Naive thymus-derived CD4-positive, alpha-beta T cell (primary cell): ENCODE data around the gene SNX3. TPM values are rescaled to one million over a fixed set of nuclear protein-coding genes. Genes with fewer than 3 reads are reported as not detected.
A peak's percentile ranks its signal among the peaks of the same experiment; 100 is the strongest.
"Not testable (repeated sequence)": the region's sequence is repeated elsewhere in the genome, so short reads cannot be mapped to it uniquely, and the experiment has no call there.

Experiments used
- ATAC-seq: fragments of 150-1000 bp; cut with Tn5 transposase; 2 replicates; pipeline ENCODE4 v1.10.0; 2021; ENCODE audit warnings: mild to moderate bottlenecking, moderate library complexity
- CTCF ChIA-PET: fragments of 350-600 bp; sonication (Branson Sonifier 250); formaldehyde crosslinking; loops from one replicate; lab custom pipeline; 2021; ENCODE audit warnings: antibody characterized with exemption; lab: Charles Lee
- POLR2A ChIA-PET: fragments of 350-600 bp; sonication (Branson Sonifier 250); formaldehyde crosslinking; loops from one replicate; lab custom pipeline; 2021; ENCODE audit warnings: antibody characterized with exemption, inconsistent platforms; lab: Charles Lee
- DNase-seq, 9 donors: peaks; one replicate each; pipeline versions ENCODE4 v3.0.0 to v3.0.0-alpha.2; 2020 to 2022; ENCODE audit warnings: mixed read lengths in 1 of 9
- H3K27ac ChIP-seq: one replicate; pipeline ENCODE4 v1.7.0; 2013; ENCODE audit warnings: mild to moderate bottlenecking, low read depth, low read length, moderate library complexity
- H3K27me3 ChIP-seq, 2 donors: one replicate each; pipeline ENCODE4 v1.7.0; 2013; ENCODE audit warnings: low read length in 2 of 2, mild to moderate bottlenecking in 2 of 2, moderate library complexity in 2 of 2; ENCODE audit not compliant: control insufficient read depth in 2 of 2, insufficient read depth in 2 of 2
- H3K36me3 ChIP-seq, 3 experiments: 1 replicate in 2 of 3; 2 replicates in 1 of 3; pipeline ENCODE4 v1.7.0; 2013; ENCODE audit warnings: low read length in 3 of 3, mild to moderate bottlenecking in 3 of 3, moderate library complexity in 1 of 3; ENCODE audit not compliant: insufficient read depth in 3 of 3, control insufficient read depth in 2 of 3
- H3K4me1 ChIP-seq, 2 donors: one replicate each; pipeline ENCODE4 v1.7.0; 2013; ENCODE audit warnings: low read length in 2 of 2, mild to moderate bottlenecking in 2 of 2, moderate library complexity in 1 of 2; ENCODE audit not compliant: control insufficient read depth in 2 of 2, insufficient read depth in 2 of 2
- H3K4me3 ChIP-seq: 2 replicates; pipeline ENCODE4 v1.7.0; 2013; ENCODE audit warnings: mild to moderate bottlenecking, low read length
- H3K9me3 ChIP-seq, 3 experiments: 1 replicate in 2 of 3; 2 replicates in 1 of 3; pipeline ENCODE4 v1.7.0; 2013; ENCODE audit warnings: low read length in 3 of 3; ENCODE audit not compliant: control insufficient read depth in 2 of 3
- H3K27ac Mint-ChIP-seq, 9 donors: one replicate each; pipeline ENCODE4 v1.8.0; 2020 to 2022; ENCODE audit warnings: mixed read lengths in 9 of 9, mild to moderate bottlenecking in 8 of 9, moderate library complexity in 5 of 9, inconsistent platforms in 2 of 9
- H3K27me3 Mint-ChIP-seq, 5 donors: one replicate each; pipeline ENCODE4 v1.8.0; 2021 to 2022; ENCODE audit warnings: mixed read lengths in 5 of 5, mild to moderate bottlenecking in 1 of 5
- H3K36me3 Mint-ChIP-seq, 5 donors: one replicate each; pipeline ENCODE4 v1.8.0; 2020 to 2022; ENCODE audit warnings: mixed read lengths in 5 of 5, mild to moderate bottlenecking in 3 of 5, inconsistent platforms in 1 of 5
- H3K4me1 Mint-ChIP-seq, 7 donors: one replicate each; pipeline ENCODE4 v1.8.0; 2020 to 2022; ENCODE audit warnings: mixed read lengths in 7 of 7, mild to moderate bottlenecking in 3 of 7, inconsistent platforms in 1 of 7
- H3K4me3 Mint-ChIP-seq, 10 donors: one replicate each; pipeline ENCODE4 v1.8.0; 2020 to 2022; ENCODE audit warnings: mild to moderate bottlenecking in 10 of 10, mixed read lengths in 10 of 10, moderate library complexity in 6 of 10, inconsistent platforms in 2 of 10
- H3K9me3 Mint-ChIP-seq, 11 donors: one replicate each; pipeline ENCODE4 v1.8.0; 2020 to 2022; ENCODE audit warnings: mixed read lengths in 11 of 11, mild to moderate bottlenecking in 4 of 11, inconsistent platforms in 1 of 11, moderate library complexity in 1 of 11
- intact Hi-C, 2 donors: fragments of 100-400 bp; cut with micrococcal nuclease; formaldehyde crosslinking; loops; one replicate each; pipeline ENCODE4 v1.15.1; 2023
- polyA plus RNA-seq, 2 donors: library from polyadenylated mRNA; unstranded; fragments of 300-500 nt; fragmentation: Illumina TruSeq; gene quantifications; one replicate each; pipeline ENCODE4 v1.2.3, GENCODE V29; 2021
- total RNA-seq, 6 experiments: library from RNA in 5 of 6; stranded (reverse) in 5 of 6; gene quantifications; 1 replicate in 5 of 6; 2 replicates in 1 of 6; pipeline ENCODE4 v1.2.3 and lab custom pipeline; 2021 to 2026

The SNX3 gene
- total and polyA plus RNA-seq, 7 experiments from 2014 or later: 42.5 to 216 (median 71.2) TPM

- H3K4me1 Mint-ChIP-seq: peaks cover 39 to 82% (median 70%) of the 10 kb centered on the region in 7 donors
- no peak for ATAC-seq
- H3K27ac Mint-ChIP-seq: no peak overlapping the region
- no peak overlapping the region for H3K27ac ChIP-seq
- POLR2A ChIA-PET: no interaction called here
- DNase-seq: no peak
- no peaks in the 10 kb centered on the region for H3K9me3 Mint-ChIP-seq
- no peaks in the 10 kb centered on the region for H3K36me3 ChIP-seq
- H3K27me3 Mint-ChIP-seq: no peaks in the 10 kb centered on the region
- peak overlapping the region in 3 of 10 donors; percentile 2 to 39 (median 12) for H3K4me3 Mint-ChIP-seq
- peaks cover 0 to 4% of the 10 kb centered on the region in 2 donors for H3K4me1 ChIP-seq
- H3K9me3 ChIP-seq: no peaks in the 10 kb centered on the region
- no peak overlapping the region for H3K4me3 ChIP-seq
- CTCF ChIA-PET: no interaction called here
- no peaks in the 10 kb centered on the region for H3K27me3 ChIP-seq
- intact Hi-C loops: loop anchor here in 1 of 2 donors (10.0 kb wide), 1 partner anchor 242 kb away; no protein-coding TSS in a partner anchor
- peaks cover under 1 to 40% (median 20%) of the 10 kb centered on the region in 5 donors for H3K36me3 Mint-ChIP-seq
Observed at GRCh38 chr6:108253241-108253640, 7.6 kb downstream of the SNX3 start.

DNA sequence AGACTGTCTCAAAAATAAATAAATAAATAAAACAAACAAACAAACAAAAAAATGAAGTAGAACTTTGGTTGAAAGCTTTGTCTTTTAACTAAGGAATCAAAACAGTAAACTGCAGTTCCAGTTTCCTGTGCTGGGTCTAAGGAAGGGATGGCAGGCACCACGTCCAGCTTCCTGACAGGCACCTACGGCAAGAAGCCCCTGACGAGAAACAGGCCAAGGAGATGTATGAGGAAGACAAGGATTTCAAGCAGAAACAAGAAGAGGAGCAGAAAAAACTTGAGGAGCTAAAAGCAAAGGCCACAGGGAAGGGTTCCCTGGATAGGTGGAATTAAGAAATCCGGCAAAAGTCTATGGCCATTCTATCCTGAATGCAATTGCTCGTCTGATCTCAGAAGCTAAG lies 8.8 kb downstream of the SNX3 start:
- Mint-ChIP-seq H3K36me3 (peaks cover 4 to 48% (median 29%) of the 10 kb centered on the region in 5 donors), H3K27me3 (no peaks in the 10 kb centered on the region), H3K27ac (no peak overlapping the region), H3K9me3 (peaks cover 0 to 2% (median 0%) of the 10 kb centered on the region in 11 donors), H3K4me3 (no peak overlapping the region), H3K4me1 (peaks cover 43 to 85% (median 73%) of the 10 kb centered on the region in 7 donors)
- DNase-seq: no peak
- H3K36me3 ChIP-seq: no peaks in the 10 kb centered on the region
- intact Hi-C loops: loop anchor here in 1 of 2 donors (10.0 kb wide), 1 partner anchor 243 kb away; no protein-coding TSS in a partner anchor
- POLR2A ChIA-PET: interaction anchor here (0.6 to 1.8 kb wide), 5 partner anchors 9 to 489 kb away, joined by 3 to 11 read pairs (median 3); partner anchors contain the start of genes SCML4 and SNX3
- no peak overlapping the region for H3K27ac ChIP-seq
- no peaks in the 10 kb centered on the region for H3K9me3 ChIP-seq
- ATAC-seq: no peak
- H3K4me3 ChIP-seq: no peak overlapping the region
- H3K4me1 ChIP-seq: peaks cover 0 to 4% of the 10 kb centered on the region in 2 donors
- CTCF ChIA-PET: interaction anchor here (0.6 kb wide), 1 partner anchor 488 kb away, joined by 3 read pairs; no protein-coding TSS in a partner anchor
- no peaks in the 10 kb centered on the region for H3K27me3 ChIP-seq

DNA sequence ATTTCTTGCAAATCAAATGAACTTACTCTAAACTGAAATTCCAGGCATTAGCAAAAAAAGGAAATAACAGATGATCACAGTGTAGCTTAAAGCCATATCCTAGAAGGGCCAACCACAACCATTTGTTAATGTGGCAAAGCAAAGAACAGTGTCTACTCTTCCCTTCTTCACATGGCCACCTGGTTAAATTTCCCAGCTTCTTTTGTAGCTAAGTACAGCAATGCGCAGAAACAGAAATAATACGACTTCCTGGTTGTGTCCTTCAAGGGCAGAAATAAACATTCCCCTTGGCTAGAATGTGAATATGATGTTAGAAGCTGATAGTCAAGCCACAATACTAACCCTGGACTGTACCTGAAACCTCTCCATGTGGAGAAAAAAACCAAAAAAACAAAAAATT lies 9.6 kb downstream of the SNX3 start:
- ChIA-PET CTCF (no interaction called here), POLR2A (interaction anchor here (0.6 to 1.8 kb wide), 2 partner anchors 9 to 488 kb away, joined by 3 to 11 read pairs; partner anchors contain the start of gene SNX3)
- no peaks in the 10 kb centered on the region for H3K27me3 Mint-ChIP-seq
- no peaks in the 10 kb centered on the region for H3K36me3 ChIP-seq
- intact Hi-C loops: loop anchor here in 1 of 2 donors (10.0 kb wide), 1 partner anchor 244 kb away; no protein-coding TSS in a partner anchor
- no peaks in the 10 kb centered on the region for H3K9me3 ChIP-seq
- peaks cover 4 to 49% (median 29%) of the 10 kb centered on the region in 5 donors for H3K36me3 Mint-ChIP-seq
- peak overlapping the region in 3 of 10 donors; percentile 23 to 51 (median 50) for H3K4me3 Mint-ChIP-seq
- ATAC-seq (no peak), DNase-seq (no peak)
- no peaks in the 10 kb centered on the region for H3K27me3 ChIP-seq
- H3K9me3 Mint-ChIP-seq: peaks cover 0 to 2% (median 0%) of the 10 kb centered on the region in 11 donors
- H3K4me3 ChIP-seq: no peak overlapping the region
- H3K4me1 Mint-ChIP-seq: peaks cover 38 to 81% (median 67%) of the 10 kb centered on the region in 7 donors
- no peak overlapping the region for H3K27ac ChIP-seq
- peaks cover 0 to 4% of the 10 kb centered on the region in 2 donors for H3K4me1 ChIP-seq
- H3K27ac Mint-ChIP-seq: peak overlapping the region in 1 of 9 donors; percentile 32

DNA sequence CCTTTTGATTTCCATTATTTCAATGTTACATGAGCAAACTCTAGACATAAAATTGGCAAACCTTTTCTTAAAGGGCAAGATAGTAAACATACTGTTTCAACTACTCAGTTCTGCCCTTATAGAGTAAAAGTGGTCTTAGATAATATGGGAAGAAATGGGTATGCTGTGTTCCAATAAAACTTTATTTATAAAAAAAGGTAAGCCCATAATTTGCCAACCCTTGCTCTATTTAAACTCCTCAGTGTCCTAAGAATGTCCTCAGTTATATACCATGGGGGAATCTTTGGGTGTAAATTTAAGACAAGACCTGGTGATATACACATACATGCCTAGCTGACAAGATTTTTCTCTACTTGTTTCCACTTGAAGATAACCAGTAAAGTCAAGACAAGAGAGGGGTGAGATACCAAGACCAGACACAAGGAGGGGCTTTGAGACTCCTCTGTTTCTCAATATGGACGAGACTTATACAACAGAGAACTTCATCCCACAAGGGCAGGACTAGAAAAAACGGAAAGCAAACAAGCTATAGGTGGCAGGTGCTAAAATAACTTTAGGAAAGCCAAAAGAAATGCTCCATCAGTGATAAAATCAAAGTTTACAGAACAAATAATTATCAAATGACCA lies 10.5 kb downstream of the SNX3 start:
- Mint-ChIP-seq H3K9me3 (peaks cover 0 to 6% (median 1%) of the 10 kb centered on the region in 11 donors), H3K4me3 (peak overlapping the region in 4 of 10 donors; percentile 17 to 51 (median 30)), H3K27ac (peak overlapping the region in 2 of 9 donors; percentile 31 to 65), H3K27me3 (no peaks in the 10 kb centered on the region), H3K4me1 (peaks cover 36 to 75% (median 68%) of the 10 kb centered on the region in 7 donors), H3K36me3 (peaks cover 4 to 56% (median 36%) of the 10 kb centered on the region in 5 donors)
- Histone ChIP-seq H3K9me3 (no peaks in the 10 kb centered on the region), H3K4me3 (no peak overlapping the region), H3K27ac (no peak overlapping the region), H3K4me1 (peaks cover 0 to 4% of the 10 kb centered on the region in 2 donors), H3K36me3 (no peaks in the 10 kb centered on the region), H3K27me3 (no peaks in the 10 kb centered on the region)
- intact Hi-C loops: loop anchor here (1.0 to 10.0 kb wide), 2 partner anchors 244 to 276 kb away; no protein-coding TSS in a partner anchor
- CTCF ChIA-PET: no interaction called here
- ATAC-seq (no peak), DNase-seq (no peak)
- POLR2A ChIA-PET: interaction anchor here (1.8 kb wide), 1 partner anchor 10 kb away, joined by 11 read pairs; the partner anchor contains the start of gene SNX3

- Histone ChIP-seq H3K36me3 (peaks cover 0 to 7% (median 0%) of the 10 kb centered on the region in 3 experiments), H3K4me3 (no peak overlapping the region), H3K27ac (no peak overlapping the region), H3K4me1 (peaks cover 0 to 4% of the 10 kb centered on the region in 2 donors), H3K27me3 (no peaks in the 10 kb centered on the region), H3K9me3 (no peaks in the 10 kb centered on the region)
- Mint-ChIP-seq H3K36me3 (peaks cover 4 to 57% (median 45%) of the 10 kb centered on the region in 5 donors), H3K4me3 (no peak overlapping the region), H3K27me3 (no peaks in the 10 kb centered on the region), H3K9me3 (peaks cover 0 to 9% (median 4%) of the 10 kb centered on the region in 11 donors), H3K27ac (peak overlapping the region in 1 of 9 donors; percentile 2), H3K4me1 (peaks cover 20 to 59% (median 55%) of the 10 kb centered on the region in 7 donors)
- intact Hi-C loops: no loop called here
- ChIA-PET POLR2A (interaction anchor here (1.8 kb wide), 1 partner anchor 13 kb away, joined by 7 read pairs; the partner anchor contains the start of gene SNX3), CTCF (no interaction called here)
- DNase-seq (no peak), ATAC-seq (no peak)
Observed at GRCh38 chr6:108247965-108248536, 12.8 kb downstream of the SNX3 start.

DNA sequence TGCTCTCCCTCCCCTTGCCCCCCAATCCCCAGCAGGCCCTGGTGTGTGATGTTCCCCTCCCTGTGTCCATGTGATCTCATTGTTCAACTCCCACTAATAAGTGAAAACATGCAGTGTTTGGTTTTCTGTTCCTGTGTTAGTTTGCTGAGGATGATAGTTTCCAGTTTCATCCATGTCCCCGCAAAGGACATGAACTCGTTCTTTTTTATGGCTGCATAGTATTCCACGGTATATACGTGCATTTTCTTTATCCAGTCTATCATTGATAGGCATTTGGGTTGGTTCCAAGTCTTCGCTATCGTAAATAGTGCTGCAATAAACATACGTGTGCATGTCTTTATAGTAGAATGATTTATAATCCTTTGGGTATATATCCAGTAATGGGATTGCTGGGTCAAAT lies 15.7 kb downstream of the SNX3 start:
- H3K4me3 ChIP-seq, CTCF ChIA-PET, DNase-seq, intact Hi-C loops, ATAC-seq, H3K9me3 ChIP-seq, H3K4me1 ChIP-seq, H3K4me3 Mint-ChIP-seq, H3K36me3 ChIP-seq, H3K27me3 Mint-ChIP-seq, H3K27ac ChIP-seq, H3K27me3 ChIP-seq, H3K27ac Mint-ChIP-seq: not testable (repeated sequence)
- Mint-ChIP-seq H3K4me1 (peaks cover 4 to 48% (median 42%) of the 10 kb centered on the region in 7 donors), H3K9me3 (peaks cover 0 to 18% (median 5%) of the 10 kb centered on the region in 11 donors), H3K36me3 (peaks cover 11 to 64% (median 56%) of the 10 kb centered on the region in 5 donors)
- POLR2A ChIA-PET: interaction anchor here (0.6 kb wide), 1 partner anchor 16 kb away, joined by 3 read pairs; the partner anchor contains the start of gene SNX3
